HG02970 (cell line): ENCODE results near the gene DNAH8.
"Not testable (repeated sequence)": the region's sequence is repeated elsewhere in the genome, so short reads cannot be mapped to it uniquely, and the experiment has no call there.

Source experiments
- ATAC-seq: cut with Tn5 transposase; IDR thresholded peaks from one replicate; pipeline ENCODE4 v1.9.1; 2021; ENCODE audit warnings: mild to moderate bottlenecking, moderate library complexity, moderate number of reproducible peaks; ENCODE audit not compliant: unreplicated experiment, low FRiP score

The DNAH8 gene

GRCh38 chr6:38715016-38715689 is at the start of gene DNAH8:
TSS of gene DNAH8 (plus strand) at chr6:38715311. CDS start at chr6:38722810, 7,499 bp downstream.
- ATAC-seq = no peak

GRCh38 chr6:38671885-38672467 is 43.1 kb upstream of the DNAH8 start:
- ATAC-seq = peak; percentile 77

GRCh38 chr6:38673397-38674165 is 41.5 kb upstream of the DNAH8 start:
- ATAC-seq = no peak

- no peak for ATAC-seq
These were observed 38.7 kb upstream of the DNAH8 start for GRCh38 chr6:38676236-38676973.

GRCh38 chr6:38676974-38677544 is 38.1 kb upstream of the DNAH8 start:
- no peak for ATAC-seq

- ATAC-seq = no peak
These were observed 36.8 kb upstream of the DNAH8 start for GRCh38 chr6:38678178-38678760.

- ATAC-seq = no peak
These were observed 35.4 kb upstream of the DNAH8 start for GRCh38 chr6:38679668-38680067.

- no peak for ATAC-seq
These were observed 33.3 kb upstream of the DNAH8 start for GRCh38 chr6:38681850-38682249.

- ATAC-seq = no peak
These were observed 30.9 kb upstream of the DNAH8 start for GRCh38 chr6:38684237-38684636.

- no peak for ATAC-seq
These were observed 30.2 kb upstream of the DNAH8 start for GRCh38 chr6:38684904-38685303.

- no peak for ATAC-seq
These were observed 28.7 kb upstream of the DNAH8 start for GRCh38 chr6:38686270-38687042.

GRCh38 chr6:38687043-38687353 is 28.1 kb upstream of the DNAH8 start:
- no peak for ATAC-seq

- ATAC-seq = no peak
These were observed 27.6 kb upstream of the DNAH8 start for GRCh38 chr6:38687549-38687948.

- no peak for ATAC-seq
These were observed 26.5 kb upstream of the DNAH8 start for GRCh38 chr6:38688579-38689087.

GRCh38 chr6:38695227-38695900 is 19.7 kb upstream of the DNAH8 start:
- no peak for ATAC-seq

- no peak for ATAC-seq
These were observed 19.2 kb upstream of the DNAH8 start for GRCh38 chr6:38695933-38696332.

GRCh38 chr6:38696345-38696744 is 18.8 kb upstream of the DNAH8 start:
- no peak for ATAC-seq

GRCh38 chr6:38697846-38698245 is 17.3 kb upstream of the DNAH8 start:
- ATAC-seq = no peak

GRCh38 chr6:38699702-38700101 is 15.4 kb upstream of the DNAH8 start:
- ATAC-seq = not testable (repeated sequence)
